Measurements from ENCODE around the gene BRI3BP. TPM values are rescaled to one million over a fixed set of nuclear protein-coding genes. Genes with fewer than 3 reads are reported as not detected.

The BRI3BP gene
- total and polyA plus RNA-seq, 2 experiments from 2014 or later, result 6.1 to 14.6 TPM

DNA sequence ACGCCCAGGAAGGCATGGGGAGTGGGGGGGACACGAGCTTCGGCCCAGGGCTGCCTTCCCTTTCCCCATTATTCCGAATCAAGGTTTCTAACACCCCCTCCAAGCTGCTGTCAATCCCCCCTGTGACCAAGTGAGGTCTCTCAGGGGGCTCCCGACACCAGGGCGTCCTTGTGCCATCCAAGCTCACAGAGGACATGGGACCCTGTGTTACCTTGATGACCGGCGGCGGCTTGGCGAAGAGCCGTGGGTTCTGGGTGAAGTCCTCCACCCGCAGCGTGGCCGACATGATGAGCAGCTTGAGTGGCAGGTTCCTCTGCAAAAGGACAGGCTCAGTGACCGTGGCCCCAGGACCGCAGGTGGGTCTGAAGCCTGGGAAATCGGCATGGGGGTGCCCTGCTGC, 24.8 kb upstream of the BRI3BP start:
- Histone ChIP-seq H3K4me1 (ENCODE audit: insufficient read depth) (no peaks in the 10 kb centered on the region), H3K4me3 (no peak overlapping the region), H3K36me3 (replicated peaks; ENCODE audit: insufficient read depth, low read depth) (no peaks in the 10 kb centered on the region), H3K27ac (no peak overlapping the region), H3K9me3 (ENCODE audit: low read depth) (no peaks in the 10 kb centered on the region), H3K4me2 (no peak overlapping the region), H4K20me1 (ENCODE audit: insufficient read depth, poor library complexity, severe bottlenecking) (no peaks in the 10 kb centered on the region), H2AFZ (no peak overlapping the region), H3K79me2 (no peaks in the 10 kb centered on the region), H3K9me2 (replicated peaks; ENCODE audit: insufficient read depth) (no peaks in the 10 kb centered on the region), H3K27me3 (no peaks in the 10 kb centered on the region)
- TF ChIP-seq, protein P1, sequence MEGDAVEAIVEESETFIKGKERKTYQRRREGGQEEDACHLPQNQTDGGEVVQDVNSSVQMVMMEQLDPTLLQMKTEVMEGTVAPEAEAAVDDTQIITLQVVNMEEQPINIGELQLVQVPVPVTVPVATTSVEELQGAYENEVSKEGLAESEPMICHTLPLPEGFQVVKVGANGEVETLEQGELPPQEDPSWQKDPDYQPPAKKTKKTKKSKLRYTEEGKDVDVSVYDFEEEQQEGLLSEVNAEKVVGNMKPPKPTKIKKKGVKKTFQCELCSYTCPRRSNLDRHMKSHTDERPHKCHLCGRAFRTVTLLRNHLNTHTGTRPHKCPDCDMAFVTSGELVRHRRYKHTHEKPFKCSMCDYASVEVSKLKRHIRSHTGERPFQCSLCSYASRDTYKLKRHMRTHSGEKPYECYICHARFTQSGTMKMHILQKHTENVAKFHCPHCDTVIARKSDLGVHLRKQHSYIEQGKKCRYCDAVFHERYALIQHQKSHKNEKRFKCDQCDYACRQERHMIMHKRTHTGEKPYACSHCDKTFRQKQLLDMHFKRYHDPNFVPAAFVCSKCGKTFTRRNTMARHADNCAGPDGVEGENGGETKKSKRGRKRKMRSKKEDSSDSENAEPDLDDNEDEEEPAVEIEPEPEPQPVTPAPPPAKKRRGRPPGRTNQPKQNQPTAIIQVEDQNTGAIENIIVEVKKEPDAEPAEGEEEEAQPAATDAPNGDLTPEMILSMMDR (IDR thresholded peaks at IDR 0.05; ENCODE audit: poor library complexity), result no peak
- TF ChIP-seq EZH2 (IDR thresholded peaks at IDR 0.05; ENCODE audit: borderline replicate concordance) (no peak), EZH2phosphoT487 (IDR thresholded peaks at IDR 0.05; ENCODE audit: low read depth, severe bottlenecking, unreplicated experiment) (no peak)
- over 99% methylated on average over 13 of the region's 17 CpGs for WGBS (ENCODE audit: low lambda C conversion rate, missing lambda C conversion rate)
- DNase-seq (ENCODE audit: low spot score), result no peak

DNA sequence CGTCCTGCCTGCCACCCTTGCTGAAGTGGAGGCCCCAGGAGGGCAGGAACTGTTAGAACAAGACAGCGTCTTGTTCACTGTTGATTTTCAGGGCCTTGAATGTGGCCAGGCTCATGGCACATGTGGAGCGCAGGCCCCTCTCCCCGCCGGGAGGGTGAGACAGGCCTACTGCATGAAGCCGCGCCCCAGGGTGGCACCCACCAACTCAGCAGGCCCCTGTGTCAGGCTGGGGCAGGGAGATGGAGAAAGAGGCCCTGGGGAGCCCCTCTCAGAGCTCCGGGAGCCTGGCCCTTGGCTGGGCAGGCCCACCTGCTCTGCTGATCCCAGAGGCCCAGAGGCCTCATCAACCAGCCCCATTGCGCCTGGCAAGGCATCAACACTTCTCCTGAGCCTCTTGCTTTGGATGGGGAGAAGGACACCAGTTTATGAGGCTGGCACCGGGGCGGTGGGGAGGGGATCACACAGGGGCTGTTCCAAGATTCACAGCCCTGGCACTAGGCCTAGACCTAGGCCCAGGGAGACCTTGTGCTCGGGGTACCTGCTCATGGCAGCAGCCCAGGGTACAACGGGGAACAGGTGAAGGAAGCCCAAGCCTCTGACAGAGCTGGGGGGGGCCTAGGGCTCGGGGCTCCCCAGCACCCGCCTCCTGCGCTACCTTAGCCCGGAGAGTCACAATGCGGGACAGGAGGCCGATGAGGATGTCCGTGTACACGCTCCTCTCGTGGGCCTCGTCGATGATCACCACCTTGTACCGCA, 22.6 kb upstream of the BRI3BP start:
- DNase-seq (ENCODE audit: low spot score), result no peak
- no peak overlapping the region for H3K4me2 ChIP-seq
- WGBS (ENCODE audit: low lambda C conversion rate, missing lambda C conversion rate), result 97% methylated on average over 25 of the region's 25 CpGs
- H3K36me3 ChIP-seq (replicated peaks; ENCODE audit: insufficient read depth, low read depth), result no peaks in the 10 kb centered on the region
- no peaks in the 10 kb centered on the region for H4K20me1 ChIP-seq (ENCODE audit: insufficient read depth, poor library complexity, severe bottlenecking)
- no peaks in the 10 kb centered on the region for H3K4me1 ChIP-seq (ENCODE audit: insufficient read depth)
- no peaks in the 10 kb centered on the region for H3K27me3 ChIP-seq
- H3K9me2 ChIP-seq (replicated peaks; ENCODE audit: insufficient read depth), result no peaks in the 10 kb centered on the region
- no peaks in the 10 kb centered on the region for H3K9me3 ChIP-seq (ENCODE audit: low read depth)
- H3K27ac ChIP-seq, result no peak overlapping the region
- TF ChIP-seq, protein P1 (IDR thresholded peaks at IDR 0.05; ENCODE audit: poor library complexity), result no peak
- TF ChIP-seq EZH2phosphoT487 (IDR thresholded peaks at IDR 0.05; ENCODE audit: low read depth, severe bottlenecking, unreplicated experiment), result no peak
- no peak for TF ChIP-seq EZH2 (IDR thresholded peaks at IDR 0.05; ENCODE audit: borderline replicate concordance)
- H3K79me2 ChIP-seq, result no peaks in the 10 kb centered on the region
- no peak overlapping the region for H2AFZ ChIP-seq
- H3K4me3 ChIP-seq, result no peak overlapping the region

DNA sequence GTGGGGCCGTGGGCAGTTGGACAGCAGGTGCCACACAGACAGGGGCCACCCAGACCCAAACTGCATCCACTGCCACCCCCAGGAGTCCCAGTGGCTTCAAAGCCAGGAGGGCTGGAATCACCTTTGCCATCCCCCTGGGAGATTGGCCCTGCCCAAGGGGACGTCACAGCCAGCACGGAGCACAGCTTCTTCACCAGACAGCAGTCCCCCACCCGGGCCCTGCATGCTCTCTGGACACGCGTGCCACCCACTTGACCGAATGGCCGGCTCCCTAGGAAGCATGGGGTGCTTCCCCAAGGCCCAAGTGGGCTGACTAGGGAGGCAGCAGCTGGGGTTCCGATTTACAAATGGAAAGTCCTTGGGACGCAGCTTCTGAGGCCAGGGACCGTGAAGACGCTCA, 21.8 kb upstream of the BRI3BP start:
- 96% methylated on average over 12 of the region's 12 CpGs for WGBS (ENCODE audit: low lambda C conversion rate, missing lambda C conversion rate)
- Histone ChIP-seq H3K9me3 (ENCODE audit: low read depth) (no peaks in the 10 kb centered on the region), H3K9me2 (replicated peaks; ENCODE audit: insufficient read depth) (no peaks in the 10 kb centered on the region), H3K4me3 (no peak overlapping the region), H3K27ac (no peak overlapping the region), H3K36me3 (replicated peaks; ENCODE audit: insufficient read depth, low read depth) (no peaks in the 10 kb centered on the region), H2AFZ (no peak overlapping the region), H4K20me1 (ENCODE audit: insufficient read depth, poor library complexity, severe bottlenecking) (no peaks in the 10 kb centered on the region), H3K4me2 (no peak overlapping the region), H3K79me2 (no peaks in the 10 kb centered on the region), H3K27me3 (no peaks in the 10 kb centered on the region), H3K4me1 (ENCODE audit: insufficient read depth) (no peaks in the 10 kb centered on the region)
- no peak for DNase-seq (ENCODE audit: low spot score)
- TF ChIP-seq, protein P1 (IDR thresholded peaks at IDR 0.05; ENCODE audit: poor library complexity), result no peak
- TF ChIP-seq EZH2 (IDR thresholded peaks at IDR 0.05; ENCODE audit: borderline replicate concordance) (no peak), EZH2phosphoT487 (IDR thresholded peaks at IDR 0.05; ENCODE audit: low read depth, severe bottlenecking, unreplicated experiment) (no peak)
